GM23338 (cell line): Measurements from ENCODE around the gene LDLR. TPM values are rescaled to one million over a fixed set of nuclear protein-coding genes. Genes with fewer than 3 reads are reported as not detected.

ENCODE experiments used
- ATAC-seq: fragments of 200-7000 bp; cut with Tn5 transposase; 3 replicates; pipeline ENCODE4 v1.9.1; 2020
- DNase-seq: peaks from one replicate; pipeline ENCODE4 v3.0.0-alpha.2; 2015; ENCODE audit warnings: low spot score
- H2AFZ ChIP-seq: fragments of 200-600 bp; sonication (generic); 2 replicates; pipeline ENCODE4 v1.8.0; 2016; ENCODE audit warnings: antibody characterized with exemption, mild to moderate bottlenecking, moderate library complexity
- H3F3A ChIP-seq: fragments of 200-600 bp; sonication (generic); replicated peaks from 2 replicates; pipeline ENCODE4 v1.8.0; 2017; ENCODE audit warnings: antibody characterized with exemption, mixed run types, low read depth
- H3K27ac ChIP-seq: fragments of 200-600 bp; sonication (generic); 2 replicates; pipeline ENCODE4 v1.6.1; 2016; ENCODE audit warnings: low read depth
- H3K27me3 ChIP-seq: fragments of 200-600 bp; sonication (generic); 2 replicates; pipeline ENCODE4 v1.8.0; 2016; ENCODE audit warnings: mild to moderate bottlenecking, mixed run types, moderate library complexity; ENCODE audit not compliant: insufficient read depth
- H3K36me3 ChIP-seq: fragments of 200-600 bp; sonication (generic); 2 replicates; pipeline ENCODE4 v1.8.0; 2016; ENCODE audit warnings: mild to moderate bottlenecking; ENCODE audit not compliant: insufficient read depth
- H3K4me1 ChIP-seq: fragments of 200-600 bp; sonication (generic); 2 replicates; pipeline ENCODE4 v1.8.0; 2016; ENCODE audit warnings: mild to moderate bottlenecking, moderate library complexity; ENCODE audit not compliant: insufficient read depth
- H3K4me2 ChIP-seq: fragments of 200-600 bp; sonication (generic); 2 replicates; pipeline ENCODE4 v1.7.1; 2017; ENCODE audit warnings: mixed run types
- H3K4me3 ChIP-seq: fragments of 200-600 bp; sonication (generic); 2 replicates; pipeline ENCODE4 v1.6.1; 2016; ENCODE audit warnings: mixed run types
- H3K79me2 ChIP-seq: fragments of 200-600 bp; sonication (generic); replicated peaks from 2 replicates; pipeline ENCODE4 v1.8.0; 2017; ENCODE audit warnings: mild to moderate bottlenecking; ENCODE audit not compliant: insufficient read depth
- H3K9me2 ChIP-seq: fragments of 200-600 bp; sonication (generic); 2 replicates; pipeline ENCODE4 v1.8.0; 2017; ENCODE audit not compliant: insufficient read depth
- H4K20me1 ChIP-seq: fragments of 200-600 bp; sonication (generic); replicated peaks from 2 replicates; pipeline ENCODE4 v1.8.0; 2017; ENCODE audit warnings: mild to moderate bottlenecking; ENCODE audit not compliant: insufficient read depth
- H3K27ac Mint-ChIP-seq: 2 replicates; pipeline ENCODE4 v1.8.0; 2020; ENCODE audit warnings: inconsistent platforms, mild to moderate bottlenecking, moderate library complexity, mixed read lengths
- H3K27me3 Mint-ChIP-seq: 3 replicates; pipeline ENCODE4 v1.8.0; 2022; ENCODE audit warnings: low read depth, mild to moderate bottlenecking, moderate library complexity, mixed read lengths, inconsistent platforms; ENCODE audit not compliant: insufficient read depth, poor library complexity
- H3K36me3 Mint-ChIP-seq: 3 replicates; pipeline ENCODE4 v1.8.0; 2021; ENCODE audit warnings: low read depth, mild to moderate bottlenecking, inconsistent platforms, moderate library complexity, mixed read lengths
- H3K4me1 Mint-ChIP-seq: 3 replicates; pipeline ENCODE4 v1.8.0; 2020; ENCODE audit warnings: mild to moderate bottlenecking, inconsistent platforms, mixed read lengths
- H3K4me3 Mint-ChIP-seq: 3 replicates; pipeline ENCODE4 v1.8.0; 2021; ENCODE audit warnings: moderate library complexity, mild to moderate bottlenecking, inconsistent platforms, mixed read lengths
- H3K9me3 Mint-ChIP-seq: 3 replicates; pipeline ENCODE4 v1.8.0; 2020; ENCODE audit warnings: moderate library complexity, mild to moderate bottlenecking, inconsistent platforms, mixed read lengths
- CTCF ChIP-seq, 2 experiments: fragments of 200-600 bp in 1 of 2; sonication (generic) in 1 of 2; conservative IDR thresholded peaks; 2 replicates each; pipeline versions ENCODE4 v1.5.1 to v1.6.1; 2016 to 2017; ENCODE audit warnings: antibody characterized with exemption in 2 of 2, low read depth in 2 of 2, mild to moderate bottlenecking in 2 of 2, moderate library complexity in 1 of 2
- EZH2 ChIP-seq: fragments of 200-600 bp; sonication (generic); IDR thresholded peaks from one replicate; pipeline ENCODE4 v1.8.0; 2017; ENCODE audit warnings: antibody characterized with exemption, mild to moderate bottlenecking, low read depth; ENCODE audit not compliant: unreplicated experiment
- EZH2phosphoT487 ChIP-seq: fragments of 200-600 bp; sonication (generic); IDR thresholded peaks from one replicate; pipeline ENCODE4 v1.8.1; 2018; ENCODE audit warnings: antibody characterized with exemption; ENCODE audit not compliant: unreplicated experiment
- JUNB ChIP-seq: IDR thresholded peaks from one replicate; pipeline ENCODE4 v1.6.1; 2016; ENCODE audit warnings: antibody characterized with exemption; ENCODE audit not compliant: unreplicated experiment
- POLR2AphosphoS5 ChIP-seq: IDR thresholded peaks from 2 replicates; pipeline ENCODE4 v1.6.1; 2016; ENCODE audit warnings: antibody characterized with exemption, low read depth
- REST ChIP-seq: IDR thresholded peaks from one replicate; pipeline ENCODE4 v1.6.1; 2018; ENCODE audit warnings: antibody characterized with exemption; ENCODE audit not compliant: unreplicated experiment
- ZNF114 ChIP-seq: fragments of 250-450 bp; sonication (Bioruptor Pico); IDR thresholded peaks from 2 replicates; pipeline ENCODE4 v1.5.0; 2020; ENCODE audit warnings: mild to moderate bottlenecking, moderate library complexity
- ZNF331 ChIP-seq: fragments of 250-450 bp; sonication (Bioruptor Pico); IDR thresholded peaks from 2 replicates; pipeline ENCODE4 v1.5.0; 2020; ENCODE audit warnings: low read depth, mild to moderate bottlenecking, moderate library complexity
- ZNF462 ChIP-seq: fragments of 250-450 bp; sonication (Bioruptor Pico); IDR thresholded peaks from 2 replicates; pipeline ENCODE4 v1.5.0; 2020; ENCODE audit warnings: mild to moderate bottlenecking, moderate library complexity
- polyA plus RNA-seq: library from polyadenylated mRNA; unstranded; fragments of >200 nt; fragmentation: Nextera tagmentation; extraction: Ambion mirVana; gene quantifications from 2 replicates; pipeline ENCODE4 v1.2.1, GENCODE V29; 2016
- total RNA-seq: library from RNA; depleted of rRNA; stranded (reverse); fragments of >200 nt; shearing (Covaris generic); gene quantifications from 2 replicates; pipeline ENCODE4 v1.2.3, GENCODE V29; 2014
- TF ChIP-seq, protein P1 (sequence below): IDR thresholded peaks from 2 replicates; pipeline ENCODE4 v1.6.1; 2016; ENCODE audit warnings: antibody characterized with exemption

LDLR gene
- total and polyA plus RNA-seq, 2 experiments from 2014 or later, result 57.6 to 180 TPM

- TF ChIP-seq ZNF462, result no peak
- no peak for TF ChIP-seq ZNF114
Measured at GRCh38 chr19:11050323-11051114, 38.7 kb upstream of the LDLR start (continued).

DNA sequence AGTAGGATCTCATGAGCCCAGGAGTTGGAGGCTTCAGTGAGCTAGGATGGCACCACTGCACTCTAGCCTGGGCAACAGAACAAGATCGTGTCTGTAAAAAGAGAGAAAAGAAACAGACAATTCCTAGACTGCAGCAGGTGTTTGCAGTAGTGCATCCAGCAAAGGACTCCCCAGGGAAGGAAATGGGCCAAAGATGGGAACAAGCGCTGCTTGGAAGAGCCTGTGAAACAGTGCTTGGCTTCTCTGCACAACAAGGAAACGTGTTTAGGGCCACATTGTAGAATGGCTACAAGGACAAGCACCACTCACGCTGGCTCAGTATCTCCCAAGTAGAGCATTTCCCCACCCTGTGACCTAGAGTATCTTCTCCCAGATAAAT, 35.5 kb upstream of the LDLR start:
- peaks cover 14% of the 10 kb centered on the region for H3K27me3 Mint-ChIP-seq
- peaks cover 39% of the 10 kb centered on the region for H3K36me3 Mint-ChIP-seq
- H3K36me3 ChIP-seq, result no peaks in the 10 kb centered on the region
- H3K27me3 ChIP-seq, result no peaks in the 10 kb centered on the region
- H3K9me2 ChIP-seq, result no peaks in the 10 kb centered on the region
- no peaks in the 10 kb centered on the region for H3K4me1 Mint-ChIP-seq
- peaks cover 16% of the 10 kb centered on the region for H4K20me1 ChIP-seq
- no peak for DNase-seq
- no peak overlapping the region for H3K4me2 ChIP-seq
- no peaks in the 10 kb centered on the region for H3K4me1 ChIP-seq
- no peak overlapping the region for H3K4me3 ChIP-seq
- 0 out of 2 replicates have a peak, but pooled peaks cover 2% of the 10 kb centered on the region for H3F3A ChIP-seq
- H2AFZ ChIP-seq, result no peak overlapping the region
- no peaks in the 10 kb centered on the region for H3K9me3 Mint-ChIP-seq
- no peak for ATAC-seq
- H3K4me3 Mint-ChIP-seq, result no peak overlapping the region
- no peak overlapping the region for H3K27ac ChIP-seq
- no peaks in the 10 kb centered on the region for H3K79me2 ChIP-seq
- no peak overlapping the region for H3K27ac Mint-ChIP-seq
- TF ChIP-seq JUNB (no peak), ZNF331 (CRISPR knock-in tag) (no peak), EZH2phosphoT487 (no peak), EZH2 (no peak), CTCF (conservative IDR thresholded peaks at IDR 0.05; ENCODE audit: low read depth in 2 of 2) (no peak), POLR2AphosphoS5 (no peak), REST (no peak)
- TF ChIP-seq, protein P1, sequence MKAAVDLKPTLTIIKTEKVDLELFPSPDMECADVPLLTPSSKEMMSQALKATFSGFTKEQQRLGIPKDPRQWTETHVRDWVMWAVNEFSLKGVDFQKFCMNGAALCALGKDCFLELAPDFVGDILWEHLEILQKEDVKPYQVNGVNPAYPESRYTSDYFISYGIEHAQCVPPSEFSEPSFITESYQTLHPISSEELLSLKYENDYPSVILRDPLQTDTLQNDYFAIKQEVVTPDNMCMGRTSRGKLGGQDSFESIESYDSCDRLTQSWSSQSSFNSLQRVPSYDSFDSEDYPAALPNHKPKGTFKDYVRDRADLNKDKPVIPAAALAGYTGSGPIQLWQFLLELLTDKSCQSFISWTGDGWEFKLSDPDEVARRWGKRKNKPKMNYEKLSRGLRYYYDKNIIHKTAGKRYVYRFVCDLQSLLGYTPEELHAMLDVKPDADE, result no peak
